ENCODE results near the gene SMAD3. TPM values are rescaled to one million over a fixed set of nuclear protein-coding genes. Genes with fewer than 3 reads are reported as not detected.

SMAD3 gene
- total and polyA plus RNA-seq, 2 donors (not counting 1 experiment from before 2014, with no cell fraction given) = 55.9 to 163 TPM

DNA sequence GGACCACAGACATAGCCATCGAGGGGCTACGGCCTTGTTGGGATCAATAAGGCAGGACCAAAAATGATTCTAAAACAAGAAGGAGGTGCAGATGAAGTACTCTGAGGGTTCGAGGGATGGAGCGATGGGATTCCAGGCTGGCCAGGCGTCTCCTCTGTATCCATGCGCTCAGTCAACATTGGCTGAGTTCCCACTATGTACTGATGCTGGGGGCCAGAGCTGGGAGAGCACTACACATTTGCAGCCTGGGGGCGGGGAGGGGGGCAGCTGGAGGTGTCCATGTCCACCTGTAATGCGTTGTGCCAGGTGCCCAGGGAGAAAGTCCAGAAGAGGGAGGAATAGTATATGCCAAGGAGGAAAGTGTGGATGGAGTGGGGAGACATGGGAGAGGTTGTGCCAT, 107.6 kb downstream of the SMAD3 start:
- intact Hi-C loops (cut with micrococcal nuclease) = loop anchor here (2.0 kb wide), 1 partner anchor 18 kb away; no protein-coding TSS in a partner anchor
- DNase-seq (no peak), ATAC-seq (ENCODE audit: low read depth) (no peak)
- H3K4me1 ChIP-seq (ENCODE audit: control insufficient read depth in 2 of 2, insufficient read depth in 2 of 2, low read length in 2 of 2) = peaks cover 0 to 21% of the 10 kb centered on the region in 2 donors
- H3K4me2 ChIP-seq (replicated peaks; ENCODE audit: low read depth, low read length, poor library complexity, severe bottlenecking) = no peak overlapping the region
- POLR2A ChIA-PET = no interaction called here
- CTCF ChIA-PET = no interaction called here
- H3K27me3 Mint-ChIP-seq = no peaks in the 10 kb centered on the region
- H3K9ac ChIP-seq (ENCODE audit: low read length) = no peak overlapping the region
- H3K9me3 Mint-ChIP-seq (ENCODE audit: insufficient read depth) = no peaks in the 10 kb centered on the region
- WGBS (ENCODE audit: insufficient coverage) = 84% methylated on average over 8 of the region's 8 CpGs
- peaks cover 45% of the 10 kb centered on the region for H3K4me1 Mint-ChIP-seq
- no peaks in the 10 kb centered on the region for H3K27me3 ChIP-seq (replicated peaks in 1 of 4; ENCODE audit: control extremely low read depth in 1 of 4, control insufficient read depth in 3 of 4, insufficient read depth in 4 of 4, low read length in 3 of 4)
- H3K9me3 ChIP-seq (ENCODE audit: control extremely low read depth in 1 of 3, control insufficient read depth in 2 of 3, insufficient read depth in 1 of 3, low read length in 2 of 3) = no peaks in the 10 kb centered on the region
- H2AFZ ChIP-seq (ENCODE audit: insufficient read depth, low read depth, low read length, poor library complexity, severe bottlenecking) = no peak overlapping the region
- peaks cover 7 to 77% of the 10 kb centered on the region in 2 experiments for H3K36me3 ChIP-seq (replicated peaks in 1 of 2; ENCODE audit: control extremely low read depth in 1 of 2, control insufficient read depth in 1 of 2, extremely low read depth in 1 of 2, insufficient read depth in 2 of 2, low read length in 1 of 2)
- peak overlapping the region in 1 of 2 donors; percentile 47 for H3K27ac ChIP-seq (ENCODE audit: low read length in 2 of 2)
- H3K27ac Mint-ChIP-seq = peak overlapping the region; percentile 71
- no peak overlapping the region for H3K4me3 ChIP-seq (ENCODE audit: control extremely low read depth in 1 of 5, extremely low read depth in 1 of 5, insufficient read depth in 1 of 5, low read depth in 2 of 5, low read length in 4 of 5)
- no peak overlapping the region for H3K4me3 Mint-ChIP-seq
- TF ChIP-seq, protein P1, sequence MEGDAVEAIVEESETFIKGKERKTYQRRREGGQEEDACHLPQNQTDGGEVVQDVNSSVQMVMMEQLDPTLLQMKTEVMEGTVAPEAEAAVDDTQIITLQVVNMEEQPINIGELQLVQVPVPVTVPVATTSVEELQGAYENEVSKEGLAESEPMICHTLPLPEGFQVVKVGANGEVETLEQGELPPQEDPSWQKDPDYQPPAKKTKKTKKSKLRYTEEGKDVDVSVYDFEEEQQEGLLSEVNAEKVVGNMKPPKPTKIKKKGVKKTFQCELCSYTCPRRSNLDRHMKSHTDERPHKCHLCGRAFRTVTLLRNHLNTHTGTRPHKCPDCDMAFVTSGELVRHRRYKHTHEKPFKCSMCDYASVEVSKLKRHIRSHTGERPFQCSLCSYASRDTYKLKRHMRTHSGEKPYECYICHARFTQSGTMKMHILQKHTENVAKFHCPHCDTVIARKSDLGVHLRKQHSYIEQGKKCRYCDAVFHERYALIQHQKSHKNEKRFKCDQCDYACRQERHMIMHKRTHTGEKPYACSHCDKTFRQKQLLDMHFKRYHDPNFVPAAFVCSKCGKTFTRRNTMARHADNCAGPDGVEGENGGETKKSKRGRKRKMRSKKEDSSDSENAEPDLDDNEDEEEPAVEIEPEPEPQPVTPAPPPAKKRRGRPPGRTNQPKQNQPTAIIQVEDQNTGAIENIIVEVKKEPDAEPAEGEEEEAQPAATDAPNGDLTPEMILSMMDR (IDR thresholded peaks at IDR 0.05) = no peak
- TF ChIP-seq EZH2 (IDR thresholded peaks at IDR 0.05; ENCODE audit: borderline replicate concordance, insufficient read depth, low read depth, low read length, poor library complexity, severe bottlenecking) = no peak
- peaks cover 89% of the 10 kb centered on the region for H4K20me1 ChIP-seq (ENCODE audit: control insufficient read depth, insufficient read depth, low read length, poor library complexity, severe bottlenecking)
- peaks cover 41% of the 10 kb centered on the region for H3K79me2 ChIP-seq (ENCODE audit: control insufficient read depth, insufficient read depth, low read length)

DNA sequence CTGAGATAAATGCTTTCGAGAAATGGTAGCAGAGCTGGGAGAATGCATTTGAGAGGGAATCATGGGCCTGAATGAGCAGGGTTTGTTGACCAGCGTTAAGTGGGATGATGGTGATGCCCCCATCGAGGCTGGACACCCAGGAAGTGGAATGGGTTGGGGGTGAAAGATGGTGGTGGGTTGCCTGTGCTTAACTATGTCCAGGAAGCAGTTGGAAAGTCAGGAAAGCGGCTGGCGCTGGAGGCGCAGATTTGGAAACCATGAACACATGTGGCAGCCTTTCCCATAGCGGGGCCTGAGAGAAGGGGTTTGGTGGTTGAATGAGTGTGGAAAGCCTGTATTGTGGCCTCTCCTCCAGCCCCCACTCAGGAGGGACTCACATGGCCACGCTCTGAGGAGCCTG, 108.4 kb downstream of the SMAD3 start:
- Histone ChIP-seq H3K36me3 (replicated peaks in 1 of 2; ENCODE audit: control extremely low read depth in 1 of 2, control insufficient read depth in 1 of 2, extremely low read depth in 1 of 2, insufficient read depth in 2 of 2, low read length in 1 of 2) (peaks cover 5 to 77% of the 10 kb centered on the region in 2 experiments), H3K9me3 (ENCODE audit: control extremely low read depth in 1 of 3, control insufficient read depth in 2 of 3, insufficient read depth in 1 of 3, low read length in 2 of 3) (no peaks in the 10 kb centered on the region), H2AFZ (ENCODE audit: insufficient read depth, low read depth, low read length, poor library complexity, severe bottlenecking) (no peak overlapping the region), H3K4me2 (replicated peaks; ENCODE audit: low read depth, low read length, poor library complexity, severe bottlenecking) (no peak overlapping the region), H3K4me1 (ENCODE audit: control insufficient read depth in 2 of 2, insufficient read depth in 2 of 2, low read length in 2 of 2) (peaks cover 0 to 21% of the 10 kb centered on the region in 2 donors), H3K79me2 (ENCODE audit: control insufficient read depth, insufficient read depth, low read length) (peaks cover 35% of the 10 kb centered on the region), H4K20me1 (ENCODE audit: control insufficient read depth, insufficient read depth, low read length, poor library complexity, severe bottlenecking) (peaks cover 87% of the 10 kb centered on the region), H3K9ac (ENCODE audit: low read length) (no peak overlapping the region), H3K4me3 (ENCODE audit: control extremely low read depth in 1 of 5, extremely low read depth in 1 of 5, insufficient read depth in 1 of 5, low read depth in 2 of 5, low read length in 4 of 5) (no peak overlapping the region), H3K27me3 (replicated peaks in 1 of 4; ENCODE audit: control extremely low read depth in 1 of 4, control insufficient read depth in 3 of 4, insufficient read depth in 4 of 4, low read length in 3 of 4) (no peaks in the 10 kb centered on the region), H3K27ac (ENCODE audit: low read length in 2 of 2) (peak overlapping the region in 1 of 2 donors; percentile 47)
- POLR2A ChIA-PET = no interaction called here
- intact Hi-C loops (cut with micrococcal nuclease) = loop anchor here (2.0 kb wide), 1 partner anchor 19 kb away; no protein-coding TSS in a partner anchor
- 94% methylated on average over 7 of the region's 8 CpGs for WGBS (ENCODE audit: insufficient coverage)
- H3K4me3 Mint-ChIP-seq = no peak overlapping the region
- no peaks in the 10 kb centered on the region for H3K27me3 Mint-ChIP-seq
- no peak for ATAC-seq (ENCODE audit: low read depth)
- peaks cover 45% of the 10 kb centered on the region for H3K4me1 Mint-ChIP-seq
- no peak for DNase-seq
- TF ChIP-seq EZH2 (IDR thresholded peaks at IDR 0.05; ENCODE audit: borderline replicate concordance, insufficient read depth, low read depth, low read length, poor library complexity, severe bottlenecking) = no peak
- TF ChIP-seq, protein P1 (IDR thresholded peaks at IDR 0.05) = no peak
- CTCF ChIA-PET = no interaction called here
- no peaks in the 10 kb centered on the region for H3K9me3 Mint-ChIP-seq (ENCODE audit: insufficient read depth)
- H3K27ac Mint-ChIP-seq = peak overlapping the region; percentile 59
